ENCODE measurements around the gene SLC38A7. TPM values are rescaled to one million over a fixed set of nuclear protein-coding genes. Genes with fewer than 3 reads are reported as not detected.

Gene SLC38A7
- total RNA-seq, 4 donors from 2014 or later, result 9.1 to 15.6 (median 13.1) TPM

DNA sequence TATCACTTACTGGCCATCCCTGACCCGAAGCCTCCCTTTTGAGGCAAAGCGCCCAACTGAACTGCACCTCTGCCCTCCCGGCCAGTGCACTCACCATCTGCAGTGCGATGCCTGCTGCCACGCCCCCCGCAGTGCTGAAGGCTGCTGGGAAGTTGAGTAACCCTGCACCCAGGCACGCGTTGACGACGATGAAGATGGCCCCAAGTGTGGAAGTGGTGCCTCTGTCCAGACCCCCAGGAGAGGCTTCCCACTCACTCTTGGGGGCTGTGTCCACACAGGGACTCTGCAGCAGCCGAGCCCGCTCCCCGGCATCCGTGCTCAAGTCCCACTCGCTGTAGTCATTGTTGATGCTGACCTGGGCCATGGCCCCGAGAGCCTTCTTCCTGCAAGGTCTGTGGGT is 4.8 kb downstream of the SLC38A7 start:
- intact Hi-C loops (cut with DNase I), result loop anchor here (10.0 kb wide), 1 partner anchor 75 kb away; no protein-coding TSS in a partner anchor
- H3K27me3 ChIP-seq, result no peaks in the 10 kb centered on the region
- H3K4me3 ChIP-seq, result no peak overlapping the region
- H3K36me3 ChIP-seq, result peaks cover 0 to 61% (median 7%) of the 10 kb centered on the region in 3 donors
- 93 to 94% methylated on average over 5 to 10 of the region's 16 CpGs for WGBS, 2 donors
- TF ChIP-seq POLR2A (IDR thresholded peaks at IDR 0.05) (no peak), CTCF (IDR thresholded peaks at IDR 0.05) (no peak)
- H3K9me3 ChIP-seq, result no peaks in the 10 kb centered on the region
- DNase-seq, result no peak
- H3K4me1 ChIP-seq, result peaks cover 10 to 18% (median 10%) of the 10 kb centered on the region in 3 donors
- H3K27ac ChIP-seq, result no peak overlapping the region

DNA sequence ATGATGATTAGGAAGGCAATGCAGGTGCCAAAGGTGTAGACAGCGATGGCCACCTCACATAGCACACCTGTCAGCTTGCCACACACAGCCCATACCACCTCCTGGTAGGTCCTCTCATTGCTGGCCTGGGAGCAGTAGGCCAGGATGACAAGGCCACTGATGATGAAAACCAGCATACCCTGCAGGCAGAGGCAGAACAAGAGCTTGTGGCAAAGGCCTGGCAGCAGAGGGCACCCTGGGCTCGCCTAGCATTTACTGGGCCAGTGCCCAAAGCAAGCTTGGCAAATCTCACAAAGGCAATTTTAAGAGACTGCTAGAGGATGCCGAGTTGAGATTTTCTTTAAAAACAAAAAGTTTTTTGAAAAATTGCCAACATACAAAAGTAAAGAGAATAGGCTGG is 5.9 kb downstream of the SLC38A7 start:
- WGBS, 2 donors, result 24 to 52% methylated on average over 2 to 3 of the region's 3 CpGs
- Histone ChIP-seq H3K4me1 (peaks cover 5 to 10% (median 5%) of the 10 kb centered on the region in 3 donors), H3K27me3 (no peaks in the 10 kb centered on the region), H3K9me3 (no peaks in the 10 kb centered on the region), H3K36me3 (peaks cover 0 to 64% (median 7%) of the 10 kb centered on the region in 3 donors), H3K4me3 (no peak overlapping the region), H3K27ac (no peak overlapping the region)
- TF ChIP-seq POLR2A (IDR thresholded peaks at IDR 0.05), result no peak
- TF ChIP-seq CTCF (IDR thresholded peaks at IDR 0.05), result peak in 3 of 6 experiments; percentile 17 to 49 (median 38)
- intact Hi-C loops (cut with DNase I), result no loop called here
- no peak for DNase-seq

- peaks cover 0 to 64% (median 7%) of the 10 kb centered on the region in 3 donors for H3K36me3 ChIP-seq
- intact Hi-C loops (cut with DNase I), result no loop called here
- H3K9me3 ChIP-seq, result no peaks in the 10 kb centered on the region
- H3K4me3 ChIP-seq, result no peak overlapping the region
- TF ChIP-seq POLR2A (IDR thresholded peaks at IDR 0.05) (no peak), CTCF (IDR thresholded peaks at IDR 0.05) (no peak)
- H3K27me3 ChIP-seq, result no peaks in the 10 kb centered on the region
- DNase-seq, result no peak
- H3K4me1 ChIP-seq, result peaks cover under 1 to 6% (median under 1%) of the 10 kb centered on the region in 3 donors
- 92% methylated on average over 3 of the region's 4 CpGs; no CpG with 5 or more reads in 1 of the 2 donors for WGBS, 2 donors
- H3K27ac ChIP-seq, result no peak overlapping the region
Measured at GRCh38 chr16:58678269-58678668, 6.3 kb downstream of the SLC38A7 start.

DNA sequence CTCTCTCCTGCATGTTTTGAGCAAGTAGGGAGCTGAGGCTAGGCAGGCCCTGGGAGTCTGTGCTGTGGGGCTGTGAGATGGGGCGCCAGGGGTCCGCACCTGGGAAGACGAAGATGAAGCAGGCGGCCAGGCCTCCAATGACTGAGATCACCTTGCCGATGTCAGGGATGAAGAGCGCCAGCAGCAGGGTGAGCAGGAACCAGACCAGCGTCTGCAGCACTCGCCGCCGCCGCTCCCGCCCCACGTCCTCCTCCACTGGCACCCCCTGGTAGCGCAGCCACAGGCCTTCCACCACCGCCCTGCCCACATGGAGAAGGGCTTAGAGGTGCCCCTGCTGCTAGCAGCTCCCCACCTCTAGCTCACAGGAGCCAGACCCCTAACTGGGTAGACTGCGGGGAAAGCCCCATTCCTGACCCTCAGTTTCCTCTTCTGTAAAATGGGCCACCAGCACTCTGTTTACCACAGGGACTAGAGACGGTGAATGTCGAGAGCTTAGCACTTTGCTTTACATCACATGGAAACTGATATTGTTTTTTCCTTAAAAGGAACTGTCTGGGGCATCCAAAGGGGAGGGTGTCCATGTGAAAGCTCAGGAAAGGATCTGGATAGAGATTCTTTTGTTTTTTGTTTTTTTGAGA is 13.5 kb downstream of the SLC38A7 start:
- peaks cover 0 to 71% (median 0%) of the 10 kb centered on the region in 3 donors for H3K36me3 ChIP-seq
- no peak overlapping the region for H3K4me3 ChIP-seq
- 94 to 97% methylated on average over 10 to 12 of the region's 18 CpGs for WGBS, 2 donors
- DNase-seq, result no peak
- no peaks in the 10 kb centered on the region for H3K4me1 ChIP-seq
- H3K9me3 ChIP-seq, result no peaks in the 10 kb centered on the region
- no peak overlapping the region for H3K27ac ChIP-seq
- intact Hi-C loops (cut with DNase I), result no loop called here
- TF ChIP-seq POLR2A (IDR thresholded peaks at IDR 0.05) (no peak), CTCF (IDR thresholded peaks at IDR 0.05) (no peak)
- no peaks in the 10 kb centered on the region for H3K27me3 ChIP-seq

GRCh38 chr16:58670177-58670576 is 14.4 kb downstream of the SLC38A7 start:
- Histone ChIP-seq H3K36me3 (peaks cover 0 to 62% (median 0%) of the 10 kb centered on the region in 3 donors), H3K27me3 (no peaks in the 10 kb centered on the region), H3K27ac (no peak overlapping the region), H3K4me1 (no peaks in the 10 kb centered on the region), H3K4me3 (no peak overlapping the region), H3K9me3 (no peaks in the 10 kb centered on the region)
- intact Hi-C loops (cut with DNase I), result no loop called here
- DNase-seq, result no peak
- no peak for TF ChIP-seq POLR2A (IDR thresholded peaks at IDR 0.05)
- TF ChIP-seq CTCF (IDR thresholded peaks at IDR 0.05), result no peak
